GM18870 (cell line): ENCODE results near the gene TADA2A.

Experiments used
- ATAC-seq: cut with Tn5 transposase; IDR thresholded peaks from one replicate; pipeline ENCODE4 v1.9.1; 2021; ENCODE audit warnings: moderate library complexity; ENCODE audit not compliant: unreplicated experiment

The TADA2A gene

GRCh38 chr17:37406635-37407461, at the start of gene TADA2A, which contains the start of gene ACACA:
Gene TADA2A (plus strand): TSS chr17:37406886. CDS start chr17:37411366, 4,480 bp downstream.
Gene ACACA (minus strand): TSS chr17:37406836. CDS start chr17:37406299, 537 bp downstream.
- no peak for ATAC-seq

- no peak for ATAC-seq
These were observed 48.4 kb upstream of the TADA2A start for GRCh38 chr17:37358098-37358829.

- ATAC-seq = peak; percentile 56
These were observed 47.6 kb upstream of the TADA2A start for GRCh38 chr17:37358830-37359681.

GRCh38 chr17:37359682-37360188, 47.0 kb upstream of the TADA2A start:
- ATAC-seq = no peak

- ATAC-seq = no peak
These were observed 46.1 kb upstream of the TADA2A start for GRCh38 chr17:37360632-37361031.

GRCh38 chr17:37361543-37361942, 45.1 kb upstream of the TADA2A start:
- no peak for ATAC-seq

- ATAC-seq = no peak
These were observed 41.1 kb upstream of the TADA2A start for GRCh38 chr17:37365589-37365988.

- ATAC-seq = no peak
These were observed 38.1 kb upstream of the TADA2A start for GRCh38 chr17:37368577-37368976.

- no peak for ATAC-seq
These were observed 33.0 kb upstream of the TADA2A start for GRCh38 chr17:37373530-37374159.

GRCh38 chr17:37375706-37376105, 31.0 kb upstream of the TADA2A start, which contains the start of gene C17orf78:
Gene C17orf78 (plus strand): TSS chr17:37375985. CDS start chr17:37376093, 108 bp downstream.
- no peak for ATAC-seq

- ATAC-seq = no peak
These were observed 24.6 kb upstream of the TADA2A start for GRCh38 chr17:37382056-37382455.

GRCh38 chr17:37384560-37385149, 22.0 kb upstream of the TADA2A start:
- no peak for ATAC-seq

GRCh38 chr17:37385474-37385990, 21.2 kb upstream of the TADA2A start:
- no peak for ATAC-seq

GRCh38 chr17:37386462-37386861, 20.2 kb upstream of the TADA2A start:
- no peak for ATAC-seq

GRCh38 chr17:37388266-37388665, 18.4 kb upstream of the TADA2A start:
- no peak for ATAC-seq

- no peak for ATAC-seq
These were observed 17.5 kb upstream of the TADA2A start for GRCh38 chr17:37389160-37389559.

- ATAC-seq = no peak
These were observed 15.5 kb upstream of the TADA2A start for GRCh38 chr17:37391146-37391545.

GRCh38 chr17:37392024-37392590, 14.6 kb upstream of the TADA2A start:
- ATAC-seq = no peak

GRCh38 chr17:37393352-37393751, 13.3 kb upstream of the TADA2A start:
- ATAC-seq = no peak
